GM19193 (cell line): ENCODE data around the gene PTPRM.

Source experiments
- POLR2A ChIP-seq: IDR thresholded peaks from 4 replicates; pipeline ENCODE4 v1.6.1; 2011; ENCODE audit not compliant: insufficient read depth, insufficient read length; ENCODE audit errors: extremely low read depth

The PTPRM gene

DNA sequence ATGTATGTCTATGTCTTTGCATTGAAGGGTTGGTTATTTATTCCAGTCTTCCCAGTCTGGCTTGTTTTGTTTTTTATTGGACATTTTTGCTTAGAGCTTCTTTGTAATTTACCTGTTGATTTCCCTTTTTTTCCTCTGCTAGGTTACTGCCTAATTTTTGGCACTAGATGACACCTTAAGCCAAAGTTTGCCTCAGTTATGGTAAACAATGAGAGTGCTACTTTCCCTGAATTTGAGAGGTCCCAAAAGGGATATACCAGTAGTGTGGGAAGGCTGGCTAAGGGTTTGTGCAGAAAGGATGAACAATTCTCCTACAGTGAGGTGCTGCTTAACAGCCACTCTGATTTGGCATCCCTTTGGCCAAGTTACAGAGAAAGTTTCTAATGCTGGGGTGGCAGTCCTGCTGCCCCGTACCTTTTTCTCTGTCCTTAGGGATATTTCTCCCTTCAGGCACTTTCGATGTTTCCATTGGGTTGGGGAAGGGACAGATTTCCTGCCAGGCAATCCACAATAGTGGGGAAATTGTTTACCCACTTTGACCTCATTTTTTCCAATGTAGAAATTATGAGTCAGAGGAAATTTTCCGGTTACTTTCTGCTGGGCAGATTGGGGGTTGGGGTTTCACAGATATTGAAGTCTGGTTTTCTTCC is 354.9 kb downstream of the PTPRM start:
- no peak for TF ChIP-seq POLR2A

DNA sequence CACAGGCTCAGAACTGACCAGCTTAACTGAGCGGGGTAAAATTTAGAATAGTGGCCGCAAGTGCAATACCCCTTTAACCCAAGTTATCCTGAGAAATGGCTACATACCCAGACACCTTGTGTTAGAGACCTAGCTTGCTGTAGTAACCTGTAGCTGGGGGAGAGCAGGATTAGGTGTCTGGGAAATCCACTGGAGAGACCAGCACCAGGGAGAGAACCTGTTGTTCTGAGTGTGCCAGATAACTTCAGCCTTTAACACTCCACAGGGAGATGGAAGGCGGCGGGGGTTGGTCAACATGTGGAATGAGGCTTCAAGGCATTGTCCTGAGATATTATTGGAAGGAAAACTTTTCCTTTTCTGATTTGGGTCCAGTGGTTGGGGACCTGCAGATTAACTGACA is 356.0 kb downstream of the PTPRM start:
- no peak for TF ChIP-seq POLR2A

DNA sequence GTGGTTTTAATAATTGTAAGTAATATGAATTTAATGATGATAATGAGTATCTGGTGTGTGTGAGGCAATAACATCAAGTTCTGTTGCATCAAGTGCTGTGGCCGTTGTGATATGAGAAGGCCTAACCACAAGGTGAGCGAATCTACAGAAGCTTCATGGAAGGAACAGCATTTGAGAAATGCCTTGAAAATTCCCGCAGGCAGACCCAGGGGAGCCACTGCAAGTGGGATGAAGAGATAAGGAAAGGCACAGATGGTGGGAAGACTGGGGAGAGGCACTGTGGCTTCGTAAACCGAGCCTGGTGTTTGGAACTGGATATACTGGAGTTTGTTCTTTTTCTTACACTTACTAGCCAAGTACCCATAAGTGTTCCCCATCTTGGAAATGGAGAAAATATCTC is 357.5 kb downstream of the PTPRM start:
- TF ChIP-seq POLR2A = no peak

DNA sequence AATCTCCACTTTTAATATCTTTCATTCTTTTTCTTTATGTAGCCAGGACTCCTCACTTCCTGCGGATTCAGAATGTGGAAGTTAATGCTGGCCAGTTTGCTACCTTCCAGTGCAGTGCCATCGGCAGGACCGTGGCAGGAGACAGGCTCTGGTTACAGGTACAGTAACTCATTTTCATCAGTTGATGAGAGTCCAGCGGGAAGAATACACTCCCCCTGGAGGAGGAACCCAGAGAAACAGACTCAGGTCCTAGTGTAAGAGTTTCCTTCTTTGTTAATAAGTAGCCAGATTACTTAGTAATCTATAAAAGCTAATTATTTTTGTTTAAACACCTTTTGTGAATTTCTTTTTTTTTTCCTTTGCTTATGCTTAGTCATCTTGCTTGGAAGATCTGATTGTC is 359.4 kb downstream of the PTPRM start:
- no peak for TF ChIP-seq POLR2A

DNA sequence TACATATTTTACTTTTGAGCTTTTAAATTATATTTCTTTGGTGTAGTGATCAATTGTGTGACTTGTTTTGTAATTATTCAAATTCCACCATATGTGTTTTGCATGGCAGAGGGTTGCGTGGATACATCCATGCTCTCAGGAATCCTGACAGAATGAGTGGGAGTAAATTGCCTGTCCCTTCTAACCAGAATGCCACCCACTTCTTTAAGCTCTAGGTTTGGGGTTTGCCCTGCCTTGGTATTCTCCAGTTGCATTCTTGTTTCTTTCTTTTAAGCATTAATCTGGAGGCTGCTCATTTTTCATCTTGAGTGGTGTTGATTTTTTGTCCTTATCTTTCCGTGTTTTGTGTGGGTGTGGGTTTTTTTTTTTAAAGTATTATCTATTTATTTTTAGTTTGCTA is 360.0 kb downstream of the PTPRM start:
- no peak for TF ChIP-seq POLR2A

DNA sequence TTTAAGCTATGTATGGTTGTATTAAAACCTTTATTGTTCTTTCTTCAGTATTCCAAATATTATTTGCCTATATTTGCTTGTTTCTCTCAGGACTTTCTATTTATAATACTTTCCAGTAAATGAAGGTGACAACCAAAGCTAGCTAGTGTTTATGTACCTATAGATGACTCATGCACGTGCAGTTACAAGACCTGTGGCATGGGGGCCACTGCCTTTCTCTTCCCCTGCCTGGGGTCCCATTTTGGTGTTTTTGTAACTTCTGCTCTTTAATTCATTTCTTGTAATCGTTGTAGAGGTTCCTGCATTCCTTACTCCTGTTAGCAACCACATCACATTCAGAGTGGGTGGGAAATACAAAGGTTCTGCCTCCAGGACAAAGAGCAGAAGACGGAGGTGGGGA is 364.6 kb downstream of the PTPRM start:
- TF ChIP-seq POLR2A = no peak

DNA sequence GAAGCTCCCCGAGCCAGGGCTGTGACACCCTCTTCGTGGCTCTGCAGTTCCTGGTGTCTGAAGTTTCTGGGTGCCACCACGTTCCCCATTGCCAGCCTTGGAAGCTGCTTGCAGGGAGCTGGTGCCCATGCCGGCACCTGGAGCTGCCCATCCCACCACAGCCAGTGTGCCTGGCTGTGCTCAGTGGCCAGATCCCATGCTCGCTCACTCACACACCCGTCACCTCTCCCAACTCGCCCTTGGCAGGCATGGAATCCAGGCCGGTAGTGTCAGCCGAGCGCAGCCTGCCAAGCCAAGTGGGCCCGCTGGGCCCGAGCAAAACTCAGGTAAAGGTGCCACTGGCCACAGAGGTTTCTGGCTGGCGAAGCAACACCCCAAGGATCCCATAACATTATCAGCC is 370.2 kb downstream of the PTPRM start:
- TF ChIP-seq POLR2A = no peak

DNA sequence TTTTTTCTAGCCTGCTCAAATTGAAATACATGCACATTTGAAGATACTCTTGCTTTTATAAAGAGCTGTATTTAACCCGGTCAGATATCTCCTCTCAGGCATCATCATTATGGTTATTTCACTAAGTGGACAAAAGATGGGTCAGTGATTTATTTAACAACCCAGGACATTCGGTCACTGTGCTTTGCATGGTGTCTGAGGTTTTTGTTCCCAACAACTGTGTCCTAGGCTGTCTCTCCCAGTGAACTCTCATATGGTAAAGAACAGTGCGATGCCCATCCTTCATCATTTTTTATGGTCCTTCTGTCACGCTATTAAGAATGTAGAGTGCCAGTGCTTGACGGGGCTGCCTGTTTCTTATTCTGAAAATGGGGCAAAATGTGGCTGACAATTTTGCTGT is 372.4 kb downstream of the PTPRM start:
- TF ChIP-seq POLR2A = no peak

DNA sequence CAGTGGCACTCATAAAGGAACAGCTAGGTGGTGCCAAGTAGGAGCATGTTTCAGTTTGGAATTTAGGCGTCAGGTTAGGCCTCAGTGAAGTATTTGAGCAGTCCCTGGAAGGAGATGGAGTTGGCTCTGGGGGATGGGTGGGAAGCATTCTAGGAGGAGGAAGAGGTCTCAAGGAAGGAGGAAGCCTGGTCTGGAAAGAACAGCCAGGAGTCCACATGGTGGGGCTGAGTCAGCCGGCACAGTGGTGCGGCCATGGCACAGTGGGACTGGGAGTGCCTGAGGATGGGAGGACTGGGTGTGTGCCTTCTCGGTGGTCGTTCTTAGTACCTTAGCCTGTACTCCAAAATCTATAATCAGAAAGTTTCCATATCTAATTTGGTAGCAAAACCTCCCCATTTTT is 373.3 kb downstream of the PTPRM start:
- no peak for TF ChIP-seq POLR2A

DNA sequence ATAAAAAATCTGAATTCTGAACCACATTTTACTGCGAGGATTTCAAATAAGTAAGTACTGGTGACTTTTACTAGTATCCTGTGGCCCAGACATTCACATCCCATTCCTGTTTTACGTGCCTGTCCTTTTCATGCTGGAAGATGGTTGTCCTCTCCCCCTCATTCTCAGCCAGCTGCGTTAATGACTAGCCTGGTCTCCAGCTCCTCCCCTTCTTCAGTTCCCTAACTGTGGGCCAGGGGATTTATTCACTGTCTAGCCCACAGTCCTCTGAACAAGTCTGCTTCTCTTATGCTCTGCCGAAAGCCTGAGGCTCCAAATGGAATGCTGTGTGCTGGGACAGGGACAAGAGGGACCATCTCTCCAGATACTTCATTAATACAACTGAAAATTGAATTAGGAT is 373.9 kb downstream of the PTPRM start:
- TF ChIP-seq POLR2A = no peak

DNA sequence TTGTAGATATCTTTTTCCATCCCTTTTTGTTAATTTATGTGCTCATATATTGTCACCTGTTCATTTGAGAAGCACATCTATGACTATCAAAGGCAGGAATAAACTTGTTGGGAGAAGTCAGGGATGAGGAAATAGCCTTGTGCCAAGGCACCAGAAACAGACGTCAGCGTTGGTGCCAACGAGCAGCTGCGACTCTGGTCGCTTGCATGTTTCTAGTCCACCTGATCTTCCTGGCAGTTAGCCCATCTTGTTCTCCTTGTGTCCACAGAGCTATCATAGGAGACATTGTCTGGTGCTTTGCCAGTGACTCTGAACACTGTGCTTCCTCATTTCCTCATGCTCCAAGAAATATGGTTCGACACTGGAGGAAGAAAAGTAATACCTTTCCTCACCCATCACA is 374.4 kb downstream of the PTPRM start:
- no peak for TF ChIP-seq POLR2A

DNA sequence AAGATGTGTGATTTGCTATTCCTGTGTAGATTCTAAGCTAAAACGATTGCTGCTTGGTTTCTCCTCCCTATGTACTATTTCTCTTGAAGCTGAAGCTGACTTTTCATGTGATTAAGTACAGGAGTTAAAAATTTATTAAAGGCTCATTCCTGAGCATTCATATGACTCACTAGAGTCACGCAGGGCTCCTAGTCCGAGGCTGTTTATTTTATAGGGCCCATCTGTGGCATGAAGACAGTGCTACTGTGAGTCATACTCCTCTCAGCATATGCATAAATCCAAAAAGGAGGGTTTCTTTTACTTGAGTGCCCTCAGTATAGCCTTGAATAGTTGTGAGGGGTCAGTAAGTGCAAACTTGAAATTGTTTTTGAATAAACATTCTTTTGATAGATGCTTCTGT is 378.8 kb downstream of the PTPRM start:
- no peak for TF ChIP-seq POLR2A

DNA sequence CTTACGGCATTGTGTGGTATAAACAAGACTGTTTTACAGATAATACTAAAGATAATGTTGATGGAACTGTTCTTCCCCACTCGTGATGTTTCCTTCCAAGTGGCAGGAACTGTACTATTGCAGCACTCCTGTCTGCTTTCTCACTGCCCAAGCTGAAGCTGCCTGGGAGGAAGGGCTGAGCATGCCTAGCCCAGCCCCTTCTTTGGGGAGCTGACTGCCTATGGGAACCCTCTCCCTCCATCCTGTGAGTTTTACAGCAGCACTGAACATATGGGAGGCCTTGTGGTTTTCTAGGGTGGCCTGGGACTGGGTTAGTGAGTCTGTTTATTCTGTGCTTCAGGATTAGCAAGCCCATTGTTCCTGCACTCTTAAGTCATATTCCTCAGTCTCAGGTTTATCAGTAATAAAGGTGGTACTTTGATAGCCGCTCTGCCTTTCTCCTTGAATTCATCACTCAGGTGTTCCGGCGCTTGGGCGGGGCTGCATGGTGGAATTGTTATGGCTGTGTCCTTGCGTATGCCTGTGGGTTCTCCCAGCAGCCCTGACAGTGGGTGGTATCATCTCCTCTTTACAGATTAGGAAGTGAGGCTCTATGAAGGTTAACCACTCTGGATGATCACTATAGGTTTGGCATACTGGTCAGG is 379.7 kb downstream of the PTPRM start:
- TF ChIP-seq POLR2A = no peak

DNA sequence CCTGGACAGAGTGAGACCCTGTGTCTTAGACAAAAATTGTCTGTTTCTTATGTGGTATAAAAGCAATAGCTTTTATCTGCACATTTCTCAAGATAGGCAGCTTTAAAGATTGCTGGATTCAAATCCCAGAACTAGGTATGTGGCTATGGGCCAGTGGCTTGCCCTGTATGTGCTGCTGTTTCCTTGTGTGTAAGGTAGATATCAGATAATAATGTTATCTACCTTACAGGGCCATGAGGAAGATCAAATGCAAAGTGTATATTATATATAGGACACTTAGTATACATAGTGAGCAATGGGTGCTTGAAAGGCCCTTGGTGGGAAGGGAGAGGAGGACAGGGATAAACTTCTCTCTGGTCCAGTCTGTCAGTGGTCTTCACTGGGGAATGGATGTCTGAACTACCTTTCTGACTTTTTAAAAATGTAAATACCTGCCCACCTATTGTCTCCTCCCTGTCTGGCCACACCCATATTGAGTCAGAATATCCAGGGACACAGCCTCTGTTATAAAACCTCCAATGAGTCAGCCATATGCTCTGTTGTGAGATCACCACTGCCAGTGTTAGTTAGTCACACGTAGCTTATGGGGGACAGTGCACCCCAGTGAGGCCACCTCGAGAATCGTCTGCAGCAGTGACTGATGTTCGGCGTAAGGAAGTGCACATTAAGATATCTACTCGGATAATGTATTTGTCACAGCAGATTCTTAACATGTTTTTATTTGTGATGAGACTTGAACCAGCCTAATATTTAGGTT is 383.4 kb downstream of the PTPRM start:
- TF ChIP-seq POLR2A = no peak

DNA sequence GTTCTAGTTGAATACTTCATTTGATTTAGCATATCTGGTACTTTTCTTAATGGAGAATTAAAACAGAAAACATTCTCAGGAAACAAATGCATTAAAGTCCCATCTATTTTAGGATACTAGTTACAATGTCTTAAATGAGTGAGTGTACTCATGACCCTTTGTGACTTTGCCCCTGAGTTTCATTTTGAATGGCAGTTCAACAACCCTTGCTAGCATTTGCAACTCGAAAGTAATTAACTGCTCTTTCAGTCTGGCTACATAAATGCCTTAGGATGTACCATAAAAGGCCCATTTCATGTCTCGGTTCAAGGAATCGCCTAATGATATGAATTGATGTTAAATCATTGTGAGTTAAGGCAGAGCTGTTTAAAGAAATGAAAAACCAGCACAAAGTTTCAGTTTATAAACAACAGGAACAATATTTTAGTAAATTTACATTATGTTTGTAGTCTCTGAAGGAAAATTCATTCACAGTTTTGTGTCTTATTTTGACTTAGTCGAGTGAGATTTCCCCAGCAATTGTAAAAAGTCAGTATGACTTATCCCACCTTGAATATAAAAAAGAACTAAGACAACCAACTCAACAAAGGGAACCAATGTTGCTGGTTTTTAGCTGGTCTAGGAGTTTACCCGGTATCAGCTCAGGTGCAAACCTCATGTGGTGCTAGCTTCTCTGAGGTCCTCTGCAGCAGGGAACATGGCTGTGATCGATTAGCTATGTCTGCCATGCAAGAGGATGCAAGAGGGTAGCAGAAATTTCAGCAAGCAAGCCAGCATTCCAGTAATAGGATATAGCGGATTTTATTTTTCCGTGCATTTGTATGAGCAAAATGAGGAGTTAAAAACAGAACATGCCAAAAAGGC is 386.2 kb downstream of the PTPRM start:
- TF ChIP-seq POLR2A = no peak

DNA sequence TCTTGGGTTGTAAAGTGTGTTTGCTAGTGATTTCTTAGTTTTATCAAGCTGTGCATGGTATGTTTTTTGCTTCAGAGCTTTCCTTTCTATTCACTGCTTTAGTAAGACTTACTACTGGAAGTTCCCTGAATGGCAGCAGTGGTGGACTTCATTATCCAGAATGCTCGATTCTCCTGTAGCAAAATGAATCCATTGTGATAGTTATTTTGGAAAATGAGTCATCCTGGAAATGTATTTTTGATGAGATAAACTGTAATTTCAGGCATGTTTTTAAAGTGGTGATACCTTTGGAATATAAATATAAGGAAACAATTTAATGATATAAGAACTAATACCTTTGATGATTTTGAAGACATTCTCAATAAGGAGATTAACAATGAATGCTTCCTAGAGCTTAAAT is 387.1 kb downstream of the PTPRM start:
- no peak for TF ChIP-seq POLR2A

DNA sequence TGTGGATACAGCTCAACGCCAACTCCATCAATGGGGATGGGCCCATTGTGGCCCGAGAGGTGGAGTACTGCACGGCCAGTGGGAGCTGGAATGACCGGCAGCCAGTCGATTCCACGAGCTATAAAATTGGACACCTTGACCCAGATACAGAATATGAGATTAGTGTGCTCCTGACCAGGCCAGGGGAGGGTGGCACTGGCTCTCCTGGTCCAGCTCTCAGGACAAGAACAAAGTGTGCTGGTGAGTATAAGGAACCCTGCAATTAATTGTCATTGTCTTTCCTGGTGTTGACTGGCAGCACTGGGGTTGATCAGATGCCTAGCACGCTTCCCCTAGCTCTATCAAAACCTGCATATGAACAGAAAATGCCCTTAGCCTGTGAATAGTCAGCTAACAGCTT is 388.1 kb downstream of the PTPRM start:
- no peak for TF ChIP-seq POLR2A
